ENCODE data around the gene ABCA7.

The ABCA7 gene

DNA sequence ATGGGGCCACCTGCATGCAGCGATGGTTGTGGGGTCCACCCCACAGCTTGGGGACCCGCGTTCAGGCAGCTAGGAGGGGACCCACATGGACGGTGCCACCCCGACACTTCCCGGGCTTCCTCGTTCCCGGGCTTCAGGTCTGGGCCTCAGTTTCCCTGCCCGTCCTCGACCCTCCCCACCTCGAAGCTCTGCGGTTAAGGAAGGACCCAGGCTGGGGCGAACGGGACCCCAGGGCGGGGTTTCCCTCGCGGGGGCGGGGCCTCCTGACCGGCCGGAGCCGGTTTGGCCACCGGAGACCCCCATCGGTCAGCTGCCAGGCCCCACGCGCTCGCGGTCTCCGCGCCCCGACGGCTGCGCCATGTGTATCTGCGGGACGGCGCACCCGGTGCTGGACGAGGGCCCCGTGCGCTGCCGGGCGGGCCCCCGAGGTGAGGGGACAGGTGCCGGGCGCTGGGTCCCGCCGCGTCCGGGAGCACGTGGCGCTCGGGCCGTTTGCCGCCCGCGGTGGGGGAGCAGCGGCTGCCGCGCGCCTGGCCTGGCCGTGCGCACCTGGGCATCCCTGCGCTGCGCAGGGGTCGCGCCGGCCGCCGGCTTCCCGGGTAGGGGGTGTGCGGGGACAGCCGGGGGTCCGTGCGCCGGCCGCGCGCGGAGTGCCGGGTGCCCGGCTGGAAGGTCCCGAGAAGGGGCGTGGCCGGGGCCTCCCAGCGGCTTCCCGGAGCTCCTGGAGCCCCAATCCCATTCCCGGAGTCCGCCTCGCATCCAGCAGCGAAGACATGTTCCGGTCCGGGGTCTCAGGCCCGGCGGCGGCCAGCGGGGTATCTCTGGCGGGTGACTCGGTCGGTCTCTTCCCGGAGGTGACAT, 31.3 kb downstream of the ABCA7 start:
- DNase-seq (ENCODE audit: low read depth in 2 of 2) = no peak

DNA sequence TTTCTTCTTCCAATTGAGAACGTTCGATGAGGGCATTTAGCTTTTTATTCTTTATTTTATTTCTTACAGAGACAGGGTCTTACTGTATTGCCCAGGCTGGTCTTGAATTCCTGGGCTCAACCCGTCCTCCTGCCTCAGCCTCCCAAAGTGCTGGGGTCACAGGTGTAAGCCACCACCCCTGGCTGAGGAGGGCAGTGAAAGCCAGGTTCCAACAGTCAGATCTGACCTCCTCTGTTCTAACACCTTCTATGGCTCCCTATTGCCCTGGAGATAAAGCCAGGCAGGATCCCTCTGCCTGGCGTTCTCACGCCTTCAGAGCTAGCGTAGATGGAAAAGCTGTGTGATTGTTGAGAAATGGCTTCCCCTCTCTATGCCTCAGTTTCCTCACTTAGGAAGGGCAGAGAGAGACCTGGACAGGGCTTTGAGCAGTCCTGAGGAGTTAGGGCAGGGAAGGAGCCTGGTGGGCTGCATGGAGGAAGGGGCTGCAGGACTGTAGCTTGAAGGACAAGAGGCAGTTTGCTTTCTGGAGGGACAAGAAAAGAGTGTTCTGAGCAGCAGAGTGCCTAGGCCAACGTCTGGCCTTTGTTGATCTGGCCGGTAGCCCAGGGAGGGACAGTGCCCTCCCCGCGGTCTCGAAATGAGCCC, 32.6 kb downstream of the ABCA7 start:
- no peak for DNase-seq (ENCODE audit: low read depth in 2 of 2)

DNA sequence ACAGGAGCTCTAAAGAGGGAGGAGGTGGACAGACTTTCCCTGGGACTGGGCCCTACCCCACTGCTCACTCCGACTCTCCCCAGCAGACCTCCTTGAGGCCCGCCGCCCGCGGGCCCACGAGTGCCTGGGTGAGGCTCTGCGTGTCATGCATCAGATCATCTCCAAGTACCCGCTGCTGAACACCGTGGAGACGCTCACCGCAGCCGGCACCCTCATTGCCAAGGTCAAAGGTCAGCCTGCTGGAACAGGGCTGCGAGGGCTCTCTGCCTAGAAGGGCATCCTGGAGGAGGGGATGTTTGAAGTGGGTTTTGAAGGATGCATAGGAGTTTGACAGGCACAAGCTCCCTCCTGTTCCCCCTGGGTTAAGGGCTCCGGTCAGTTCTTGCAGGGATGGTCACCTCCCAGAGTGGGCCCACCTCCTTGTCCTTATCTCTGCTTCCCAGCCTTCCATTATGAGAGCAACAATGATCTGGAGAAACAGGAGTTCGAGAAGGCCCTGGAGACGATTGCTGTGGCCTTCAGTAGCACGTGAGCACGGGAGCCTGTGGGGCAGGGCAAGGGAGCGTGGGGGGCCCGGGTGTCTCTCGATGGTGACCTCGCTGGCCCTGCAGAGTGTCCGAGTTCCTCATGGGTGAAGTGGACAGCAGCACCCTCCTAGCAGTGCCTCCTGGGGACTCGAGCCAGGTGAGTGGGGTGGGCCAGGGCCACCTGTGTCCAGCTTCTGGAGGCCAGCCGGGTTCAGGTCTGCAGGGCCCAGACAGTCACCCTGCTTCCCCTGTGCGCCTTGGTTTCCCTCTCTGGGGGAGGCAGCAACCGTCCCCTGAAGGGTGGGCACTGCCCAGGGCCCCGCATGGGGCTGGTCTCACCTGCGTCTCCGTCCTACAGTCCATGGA, 33.4 kb downstream of the ABCA7 start:
- no peak for DNase-seq (ENCODE audit: low read depth in 2 of 2)

DNA sequence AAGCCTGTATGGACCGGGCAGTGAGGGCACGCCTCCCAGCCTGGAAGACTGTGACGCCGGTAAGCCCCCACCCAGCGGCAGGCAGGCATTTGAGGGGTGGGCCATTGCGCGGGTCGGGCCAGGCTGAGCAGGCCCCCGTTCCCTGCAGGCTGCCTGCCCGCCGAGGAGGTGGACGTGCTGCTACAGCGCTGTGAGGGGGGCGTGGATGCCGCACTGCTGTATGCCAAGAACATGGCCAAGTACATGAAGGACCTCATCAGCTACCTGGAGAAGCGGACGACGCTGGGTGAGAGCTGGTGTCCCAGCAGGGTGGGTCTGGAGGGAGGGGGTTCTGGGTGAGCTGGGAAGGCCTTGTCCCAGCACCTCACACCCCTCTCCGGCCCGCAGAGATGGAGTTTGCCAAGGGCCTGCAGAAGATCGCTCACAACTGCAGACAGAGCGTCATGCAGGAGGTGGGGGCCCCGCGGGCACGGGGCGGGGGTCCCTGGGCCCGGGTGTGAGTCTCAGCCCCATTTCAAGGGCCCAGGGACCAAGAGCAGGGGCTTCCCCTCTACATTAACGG, 34.1 kb downstream of the ABCA7 start:
- no peak for DNase-seq (ENCODE audit: low read depth in 2 of 2)

DNA sequence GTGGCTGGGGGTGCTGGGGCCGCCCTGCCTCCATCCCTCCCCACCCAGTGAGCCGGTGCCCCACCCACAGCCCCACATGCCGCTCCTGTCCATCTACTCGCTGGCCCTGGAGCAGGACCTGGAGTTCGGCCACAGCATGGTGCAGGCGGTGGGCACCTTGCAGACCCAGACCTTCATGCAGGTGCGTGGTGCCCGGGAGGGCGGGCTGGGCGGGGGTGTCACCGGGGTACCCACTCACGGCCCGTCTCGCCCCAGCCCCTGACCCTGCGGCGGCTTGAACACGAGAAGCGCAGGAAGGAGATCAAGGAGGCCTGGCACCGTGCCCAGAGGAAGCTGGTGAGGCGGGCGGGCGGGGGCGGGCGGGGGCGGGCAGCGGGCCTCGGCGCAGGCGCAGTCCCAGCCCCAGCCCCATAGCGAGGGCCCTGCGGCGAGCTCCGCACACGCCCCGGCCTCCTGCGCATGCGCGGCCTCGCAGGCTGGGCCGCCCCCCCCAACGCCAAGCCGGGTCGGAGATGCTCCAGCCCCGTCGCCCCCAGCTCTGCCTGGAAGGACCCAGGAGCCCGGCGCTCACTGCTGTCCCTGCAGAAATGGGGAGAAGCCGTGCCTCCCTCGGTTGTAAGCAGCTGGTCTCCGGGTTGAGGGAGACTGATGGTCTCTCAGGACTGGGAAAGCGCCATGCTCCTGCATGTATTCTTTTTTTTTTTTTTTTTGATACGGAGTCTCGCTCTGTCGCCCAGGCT, 34.8 kb downstream of the ABCA7 start:
- peak; percentile 83 to 95 for DNase-seq (ENCODE audit: low read depth in 2 of 2)

DNA sequence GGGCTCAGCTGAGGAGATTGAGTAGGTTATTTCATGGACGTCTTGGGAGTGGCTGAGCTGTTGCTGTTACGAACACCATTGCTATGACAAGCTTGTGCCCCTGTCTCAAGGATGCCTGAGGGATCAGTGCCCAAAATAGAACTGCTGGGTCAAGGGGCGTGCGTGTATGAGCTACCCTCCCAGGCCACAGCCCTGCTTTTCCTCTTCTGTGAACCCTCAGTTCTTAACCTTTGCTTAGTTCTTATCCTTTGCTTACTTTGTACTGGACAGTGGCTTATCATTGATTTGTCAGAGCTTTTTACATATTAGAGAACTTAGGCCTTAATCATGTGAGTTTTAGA, 36.1 kb downstream of the ABCA7 start:
- no peak for DNase-seq (ENCODE audit: low read depth in 2 of 2)

DNA sequence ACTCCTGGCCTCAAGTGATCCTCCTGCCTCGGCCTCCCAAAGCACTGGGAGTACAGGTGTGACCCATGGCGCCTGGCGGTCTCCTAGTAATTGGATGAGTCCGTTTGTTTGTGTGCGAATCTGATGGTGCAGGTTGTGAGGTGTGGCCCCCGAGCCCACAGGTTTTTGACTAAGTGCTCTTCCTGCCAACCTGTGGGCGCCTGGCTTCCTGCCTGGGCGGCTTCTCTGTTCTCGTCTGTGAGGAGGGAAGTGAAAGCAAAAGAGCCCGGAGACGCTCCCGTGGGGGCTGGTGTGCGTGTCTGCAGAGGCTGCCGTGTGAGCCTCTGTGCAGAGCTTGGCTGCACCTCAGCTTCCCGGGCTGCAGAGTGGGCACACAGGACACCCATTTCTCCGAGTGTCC, 37.0 kb downstream of the ABCA7 start:
- peak; percentile 71 to 72 for DNase-seq (ENCODE audit: low read depth in 2 of 2)

DNA sequence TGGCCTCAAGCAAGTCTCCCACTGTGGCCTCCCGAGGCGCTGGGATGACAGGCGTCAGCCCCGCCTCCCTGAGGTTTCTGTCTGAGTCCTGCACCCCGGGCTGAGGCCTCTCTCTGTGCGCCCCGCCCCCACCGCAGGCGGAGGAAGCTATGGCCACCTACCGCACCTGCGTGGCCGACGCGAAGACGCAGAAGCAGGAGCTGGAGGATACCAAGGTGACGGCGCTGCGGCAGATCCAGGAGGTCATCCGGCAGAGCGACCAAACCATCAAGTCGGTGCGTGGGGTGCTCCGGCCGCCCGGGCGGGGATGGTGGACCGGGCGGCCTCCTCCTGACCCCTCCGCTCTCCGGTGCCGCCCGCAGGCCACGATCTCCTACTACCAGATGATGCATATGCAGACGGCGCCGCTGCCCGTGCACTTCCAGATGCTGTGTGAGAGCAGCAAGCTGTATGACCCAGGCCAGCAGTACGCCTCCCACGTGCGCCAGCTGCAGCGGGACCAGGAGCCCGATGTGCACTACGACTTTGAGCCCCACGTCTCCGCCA, 39.7 kb downstream of the ABCA7 start:
- no peak for DNase-seq (ENCODE audit: low read depth in 2 of 2)

DNA sequence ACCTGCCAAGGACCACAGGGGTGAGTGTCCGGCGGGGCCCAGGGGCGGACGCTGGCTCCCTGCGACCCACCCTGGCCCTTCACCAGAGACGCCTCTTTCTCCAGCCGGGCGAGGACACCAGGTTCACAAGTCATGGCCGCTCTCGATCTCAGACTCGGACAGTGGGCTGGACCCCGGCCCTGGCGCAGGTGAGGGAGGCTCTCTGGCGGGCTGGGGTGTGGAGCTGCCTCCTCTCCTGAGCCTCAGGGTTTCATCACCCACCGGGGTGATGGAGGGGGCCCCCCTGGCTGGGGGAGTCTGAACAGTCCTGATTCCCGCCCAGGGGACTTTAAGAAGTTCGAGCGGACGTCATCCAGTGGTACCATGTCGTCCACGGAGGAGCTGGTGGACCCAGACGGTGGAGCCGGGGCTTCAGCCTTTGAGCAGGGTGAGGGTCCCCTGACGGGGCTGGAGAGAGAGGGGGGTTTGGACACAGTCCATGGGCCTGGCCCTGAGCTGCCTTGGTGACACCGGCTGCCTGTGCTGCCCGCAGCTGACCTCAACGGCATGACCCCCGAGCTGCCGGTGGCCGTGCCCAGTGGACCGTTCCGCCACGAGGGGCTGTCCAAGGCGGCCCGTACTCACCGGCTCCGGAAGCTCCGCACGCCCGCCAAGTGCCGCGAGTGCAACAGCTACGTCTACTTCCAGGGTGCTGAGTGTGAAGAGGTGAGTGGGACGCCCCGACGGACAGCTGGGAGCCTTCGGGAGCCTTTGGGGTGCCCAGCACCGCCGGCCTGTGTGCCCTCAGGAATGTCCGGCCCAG, 40.7 kb downstream of the ABCA7 start:
- DNase-seq (ENCODE audit: low read depth in 2 of 2) = no peak

GRCh38 chr19:1081301-1082164, 41.6 kb downstream of the ABCA7 start:
- no peak for DNase-seq (ENCODE audit: low read depth in 2 of 2)

DNA sequence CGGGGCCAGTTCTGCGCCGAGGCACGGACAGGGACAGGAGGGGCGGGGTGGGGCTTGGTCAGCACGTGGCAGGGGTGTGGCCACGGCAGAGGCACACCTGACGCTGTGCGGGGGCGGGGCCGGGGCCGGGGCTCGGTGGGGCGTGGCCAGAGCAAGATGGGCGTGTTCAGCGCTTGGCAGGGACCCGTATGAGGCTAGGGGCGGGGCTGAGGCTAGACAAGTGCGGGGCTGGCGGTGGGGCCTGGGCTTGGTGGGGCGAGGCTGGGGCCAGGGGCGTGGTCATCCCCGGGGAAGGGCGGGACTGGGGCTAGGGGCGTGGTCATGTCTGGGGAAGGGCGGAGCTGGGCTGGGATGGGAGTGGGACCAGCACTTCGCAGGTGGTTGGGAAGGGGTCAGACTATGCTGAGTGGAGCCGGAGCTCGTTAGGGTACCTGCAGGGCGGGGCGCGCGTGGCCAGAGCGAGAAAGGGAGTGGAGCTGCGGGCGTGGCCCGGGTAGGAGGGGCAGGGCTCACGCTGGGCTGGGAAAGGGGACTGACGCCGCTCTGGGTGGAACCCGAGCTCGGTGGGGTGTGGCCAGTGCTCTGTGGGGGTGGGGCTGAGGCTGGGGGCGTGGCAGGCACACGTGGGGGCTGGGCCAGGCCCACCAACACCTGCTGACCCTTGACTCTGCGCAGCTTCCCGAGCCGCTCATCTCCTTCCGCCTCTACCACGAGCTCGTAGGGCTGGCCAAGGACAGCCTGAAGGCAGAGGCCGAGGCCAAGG, 42.4 kb downstream of the ABCA7 start:
- DNase-seq (ENCODE audit: low read depth in 2 of 2) = peak in 1 of 2 donors; percentile 67

GRCh38 chr19:1082928-1083816, 43.3 kb downstream of the ABCA7 start:
- no peak for DNase-seq (ENCODE audit: low read depth in 2 of 2)

DNA sequence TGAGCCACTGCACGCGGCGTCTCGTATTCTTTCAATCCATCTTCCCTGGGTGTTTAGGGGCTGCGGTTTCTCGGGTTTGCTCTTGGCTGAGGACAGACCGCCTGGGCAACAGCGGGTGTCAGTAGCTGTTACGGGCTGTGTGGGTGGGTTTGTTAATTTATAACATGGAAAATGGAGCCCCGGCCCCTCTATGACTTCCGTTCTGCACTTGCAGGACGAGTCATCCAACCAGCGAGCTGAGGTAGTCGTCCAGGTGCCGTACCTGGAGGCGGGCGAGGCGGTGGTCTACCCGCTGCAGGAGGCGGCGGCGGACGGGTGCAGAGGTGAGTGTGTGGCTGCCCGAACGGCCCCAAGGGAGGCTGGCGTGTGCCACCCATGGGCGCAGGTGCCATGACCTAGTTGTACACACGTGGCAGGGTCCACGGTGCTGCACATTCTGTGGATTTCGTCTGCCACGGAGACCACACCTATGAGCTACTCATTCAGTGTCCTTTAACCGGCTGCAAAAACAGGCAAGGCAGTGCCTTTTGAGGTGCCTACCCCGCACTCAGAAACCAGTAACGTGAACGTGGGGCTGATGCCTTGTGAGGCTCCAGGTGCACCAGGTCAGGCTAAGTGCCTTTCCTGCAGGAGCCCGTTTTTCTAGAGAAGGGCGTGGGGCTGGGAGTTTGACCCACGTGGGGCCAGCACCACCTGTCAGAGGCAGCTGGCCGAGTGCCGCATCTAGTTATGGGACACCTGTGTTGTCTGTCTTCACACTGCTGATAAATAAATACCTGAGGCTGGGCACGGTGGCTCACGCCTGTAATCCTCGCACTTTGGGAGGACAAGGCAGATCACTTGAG, 44.3 kb downstream of the ABCA7 start:
- DNase-seq (ENCODE audit: low read depth in 2 of 2) = no peak

GRCh38 chr19:1085053-1085658, 45.2 kb downstream of the ABCA7 start:
- DNase-seq (ENCODE audit: low read depth in 2 of 2) = no peak

GRCh38 chr19:1085676-1086442, 46.0 kb downstream of the ABCA7 start:
- DNase-seq (ENCODE audit: low read depth in 2 of 2) = no peak
